ENCODE data around the gene IL20RB.
A peak's percentile ranks its signal among the peaks of the same experiment; 100 is the strongest.
"Not testable (repeated sequence)": the region's sequence is repeated elsewhere in the genome, so short reads cannot be mapped to it uniquely, and the experiment has no call there.

The IL20RB gene

GRCh38 chr3:136943436-136943835 is 14.3 kb upstream of the IL20RB start:
- peak; percentile 17 for DNase-seq (ENCODE audit: low spot score)

GRCh38 chr3:136946978-136947377 is 10.8 kb upstream of the IL20RB start:
- no peak for DNase-seq (ENCODE audit: low spot score)

- DNase-seq (ENCODE audit: low spot score), result no peak
Observed at GRCh38 chr3:136947477-136947876, 10.3 kb upstream of the IL20RB start.

- DNase-seq (ENCODE audit: low spot score), result no peak
Observed at GRCh38 chr3:136949146-136949545, 8.6 kb upstream of the IL20RB start.

- DNase-seq (ENCODE audit: low spot score), result no peak
Observed at GRCh38 chr3:136949708-136950107, 8.1 kb upstream of the IL20RB start.

- DNase-seq (ENCODE audit: low spot score), result no peak
Observed at GRCh38 chr3:136950623-136951022, 7.2 kb upstream of the IL20RB start.

GRCh38 chr3:136952292-136952691 is 5.5 kb upstream of the IL20RB start:
- DNase-seq (ENCODE audit: low spot score), result no peak

- DNase-seq (ENCODE audit: low spot score), result no peak
Observed at GRCh38 chr3:136954251-136954650, 3.5 kb upstream of the IL20RB start.

- DNase-seq (ENCODE audit: low spot score), result no peak
Observed at GRCh38 chr3:136954980-136955780, 2.6 kb upstream of the IL20RB start.

GRCh38 chr3:136955813-136956212 is 2.0 kb upstream of the IL20RB start:
- peak; percentile 65 for DNase-seq (ENCODE audit: low spot score)

GRCh38 chr3:136956971-136957370 is 812 bp upstream of the IL20RB start:
- no peak for DNase-seq (ENCODE audit: low spot score)

- no peak for DNase-seq (ENCODE audit: low spot score)
Observed at GRCh38 chr3:136958939-136959338, 1.2 kb downstream of the IL20RB start.

GRCh38 chr3:136959599-136959998 is 1.8 kb downstream of the IL20RB start:
- DNase-seq (ENCODE audit: low spot score), result no peak

GRCh38 chr3:136960838-136961836 is 3.4 kb downstream of the IL20RB start:
- DNase-seq (ENCODE audit: low spot score), result peak; percentile 37

- no peak for DNase-seq (ENCODE audit: low spot score)
Observed at GRCh38 chr3:136962927-136963326, 5.1 kb downstream of the IL20RB start.

GRCh38 chr3:136969539-136969938 is 11.8 kb downstream of the IL20RB start:
- DNase-seq (ENCODE audit: low spot score), result not testable (repeated sequence)

- DNase-seq (ENCODE audit: low spot score), result no peak
Observed at GRCh38 chr3:136973352-136973751, 15.6 kb downstream of the IL20RB start.

- no peak for DNase-seq (ENCODE audit: low spot score)
Observed at GRCh38 chr3:136974670-136975069, 16.9 kb downstream of the IL20RB start.

- DNase-seq (ENCODE audit: low spot score), result no peak
Observed at GRCh38 chr3:136979204-136979603, 21.4 kb downstream of the IL20RB start.

- peak; percentile 33 for DNase-seq (ENCODE audit: low spot score)
Observed at GRCh38 chr3:136979684-136980083, 21.9 kb downstream of the IL20RB start.

GRCh38 chr3:136982033-136982432 is 24.2 kb downstream of the IL20RB start:
- no peak for DNase-seq (ENCODE audit: low spot score)

GRCh38 chr3:136982520-136983138 is 24.8 kb downstream of the IL20RB start:
- DNase-seq (ENCODE audit: low spot score), result no peak

Measured in AG20443 (cell line).